HG03457 (cell line): ENCODE results near the gene ARHGAP10.

ENCODE experiments used
- ATAC-seq: cut with Tn5 transposase; IDR thresholded peaks from one replicate; pipeline ENCODE4 v1.9.1; 2021; ENCODE audit warnings: moderate number of reproducible peaks; ENCODE audit not compliant: unreplicated experiment

The ARHGAP10 gene

DNA sequence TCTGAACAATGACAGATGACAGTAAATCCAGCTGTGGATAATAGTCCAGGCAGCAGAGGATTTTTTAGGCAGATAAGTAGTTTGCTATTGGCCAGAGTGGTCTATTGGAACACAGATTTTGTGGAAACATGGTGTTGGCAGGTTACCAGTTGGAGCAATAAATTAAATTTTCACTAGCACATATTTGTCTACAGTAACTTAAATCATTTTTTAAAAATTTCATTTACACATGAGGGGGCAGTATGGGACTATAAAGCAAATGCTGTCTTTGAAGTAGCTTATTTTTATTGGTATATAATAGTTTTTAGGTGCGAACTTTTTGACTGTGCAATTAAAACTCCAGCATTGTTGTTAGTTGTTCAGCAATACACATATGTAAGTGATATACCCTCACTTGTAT is 289.8 kb downstream of the ARHGAP10 start:
- ATAC-seq: no peak

DNA sequence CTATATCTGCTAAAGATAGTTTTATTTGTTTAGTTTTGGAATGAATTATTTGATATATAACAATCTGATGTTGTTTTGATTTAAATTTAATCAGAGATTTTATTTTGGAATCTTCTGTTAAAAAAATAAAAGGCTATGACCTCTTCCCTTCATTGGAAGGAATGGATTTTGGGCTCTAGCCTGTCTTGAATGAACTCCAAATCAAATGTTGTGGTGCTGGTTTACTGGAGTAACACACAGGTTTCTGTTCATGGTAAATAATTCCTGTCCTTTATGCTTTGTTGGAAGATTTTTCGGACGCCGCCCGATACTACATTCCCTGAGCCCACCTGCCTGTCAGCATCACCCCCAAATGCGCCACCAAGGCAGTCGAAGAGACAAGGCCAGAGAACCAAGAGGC is 291.1 kb downstream of the ARHGAP10 start:
- ATAC-seq: no peak

DNA sequence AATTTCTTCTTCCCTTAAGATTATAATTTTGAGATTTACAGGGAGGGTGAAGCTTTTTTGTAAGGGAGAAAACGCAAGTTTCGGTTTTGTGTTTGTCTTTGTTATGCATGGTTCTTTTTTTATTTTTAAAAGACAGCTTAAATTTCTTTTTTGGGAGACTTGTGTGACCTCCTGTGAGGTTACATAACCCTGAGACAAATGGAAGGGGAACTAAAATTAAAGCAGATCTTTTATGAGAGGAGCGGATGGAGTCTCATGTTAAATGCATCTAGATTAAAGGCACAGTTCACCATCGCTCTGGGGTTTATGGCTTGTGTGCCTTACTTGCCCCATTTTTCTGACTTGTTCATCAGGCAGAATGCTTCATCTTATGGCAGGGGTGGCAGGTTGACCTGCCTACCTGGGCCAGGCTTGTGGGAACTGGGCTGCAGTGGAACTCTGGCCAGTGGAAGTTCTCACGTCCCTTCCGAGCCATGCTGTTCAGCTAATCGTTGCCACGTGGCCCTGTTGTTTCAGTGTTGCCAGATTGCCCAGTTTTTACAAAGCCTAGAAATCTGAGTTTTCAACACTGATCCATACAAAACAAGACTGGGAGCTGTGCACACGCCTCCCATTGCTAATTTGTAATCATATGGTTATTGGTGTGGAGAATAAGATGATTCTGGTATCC is 291.8 kb downstream of the ARHGAP10 start:
- no peak for ATAC-seq

DNA sequence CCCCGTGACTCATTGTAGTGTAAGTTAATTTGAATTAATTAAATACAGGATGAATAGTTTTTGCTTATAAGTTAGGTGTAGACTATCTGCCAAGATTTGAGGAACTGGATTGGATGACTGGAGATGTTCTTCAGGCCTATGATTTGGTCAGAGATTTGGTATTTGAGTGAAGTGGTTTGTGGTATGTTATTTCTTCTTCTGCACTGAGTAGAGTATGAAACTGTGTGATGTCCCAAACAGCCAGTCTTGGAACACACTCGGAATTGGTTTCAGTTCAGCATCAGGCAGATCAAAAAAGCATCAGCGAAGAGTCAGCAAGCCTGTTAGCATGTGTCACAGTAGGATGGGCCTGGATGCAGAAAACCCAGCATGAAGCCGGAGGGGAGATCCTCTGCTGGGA is 294.1 kb downstream of the ARHGAP10 start:
- no peak for ATAC-seq

DNA sequence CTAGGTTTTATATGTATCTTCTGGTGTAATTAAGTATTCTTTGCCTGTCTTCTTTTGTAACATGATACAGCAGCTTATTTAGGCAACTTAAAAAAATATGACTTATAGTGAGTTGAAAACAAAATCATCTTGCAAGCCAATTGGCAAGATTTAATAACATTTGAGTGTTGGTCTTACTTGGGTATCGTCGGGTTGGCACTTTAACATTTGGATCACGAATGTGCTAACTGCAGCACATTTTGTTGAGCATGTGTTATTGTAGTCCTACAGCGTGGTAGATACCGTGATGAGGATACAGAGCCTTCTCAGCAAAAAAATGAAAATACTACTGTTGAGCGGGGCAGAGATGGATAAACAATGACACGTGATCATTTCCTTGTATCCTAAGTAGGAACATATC is 295.3 kb downstream of the ARHGAP10 start:
- ATAC-seq: no peak

DNA sequence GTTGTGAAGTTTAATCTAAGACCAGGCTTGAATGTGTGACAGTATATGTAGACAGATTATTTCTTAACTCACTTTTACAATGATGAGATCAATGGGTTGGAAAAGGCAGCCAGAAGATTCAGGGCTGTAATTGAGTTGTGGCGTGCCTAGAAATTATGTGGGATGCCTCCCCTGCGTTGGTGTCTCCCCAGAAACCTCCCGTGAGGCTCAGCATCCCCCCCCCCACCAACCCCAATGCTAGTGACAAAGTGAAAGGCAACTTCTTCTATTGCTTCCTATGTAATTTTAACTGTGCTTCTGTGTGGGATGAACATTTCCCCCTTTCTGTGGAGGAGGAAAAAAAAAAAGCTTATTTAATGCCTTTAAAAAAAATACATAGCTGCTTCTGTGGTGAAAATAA is 297.9 kb downstream of the ARHGAP10 start:
- ATAC-seq: no peak

DNA sequence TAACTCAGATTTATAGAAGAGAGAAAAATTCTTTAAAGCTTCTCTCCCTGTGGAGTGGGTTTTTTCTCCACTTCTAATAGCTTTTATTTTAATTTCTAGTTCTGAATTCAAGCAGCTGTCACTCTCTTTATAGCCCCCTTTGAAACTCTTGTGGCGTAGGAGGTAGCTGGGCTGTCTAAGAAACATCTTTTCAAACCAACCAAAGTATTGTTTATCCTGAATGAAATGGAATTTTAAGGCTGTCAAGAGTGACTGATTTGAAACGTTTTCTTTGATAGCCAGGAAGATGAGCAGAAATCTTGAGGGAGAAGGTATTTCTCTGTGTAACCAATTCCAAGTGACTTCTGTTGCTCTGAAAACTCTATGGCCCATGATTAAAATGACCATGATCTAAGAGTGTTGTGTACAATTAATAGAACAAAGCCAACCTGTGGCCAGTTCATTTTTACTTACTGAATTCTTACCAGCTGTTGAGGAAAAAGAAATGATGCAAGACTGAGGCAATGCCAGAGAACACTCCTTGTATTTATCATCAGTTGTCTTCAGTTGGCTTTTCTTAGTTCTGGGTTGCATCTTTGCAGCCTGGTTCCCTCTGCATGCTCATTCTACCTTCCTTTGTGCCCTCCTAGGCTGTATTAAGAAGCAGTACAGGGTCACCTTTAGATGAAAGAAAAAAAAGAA is 298.4 kb downstream of the ARHGAP10 start:
- no peak for ATAC-seq

DNA sequence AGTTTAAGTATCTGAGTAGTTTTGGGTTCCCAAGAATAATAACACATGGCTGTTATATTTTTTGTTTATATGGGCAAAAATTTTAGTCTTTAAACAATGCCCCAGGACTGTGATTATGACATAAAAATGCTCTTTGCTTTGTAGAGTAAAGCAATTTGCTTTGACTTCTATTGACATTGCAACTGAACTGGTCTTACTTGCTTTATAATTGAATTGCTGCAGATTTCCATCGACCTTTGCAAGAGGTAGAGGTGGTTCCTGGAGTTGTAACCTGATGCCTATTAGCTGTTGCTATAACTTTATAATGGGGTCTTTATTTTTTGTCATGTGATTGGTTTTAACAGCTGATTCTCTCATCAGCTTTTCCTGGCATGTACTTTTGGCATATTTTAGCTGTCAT is 302.9 kb downstream of the ARHGAP10 start:
- no peak for ATAC-seq

DNA sequence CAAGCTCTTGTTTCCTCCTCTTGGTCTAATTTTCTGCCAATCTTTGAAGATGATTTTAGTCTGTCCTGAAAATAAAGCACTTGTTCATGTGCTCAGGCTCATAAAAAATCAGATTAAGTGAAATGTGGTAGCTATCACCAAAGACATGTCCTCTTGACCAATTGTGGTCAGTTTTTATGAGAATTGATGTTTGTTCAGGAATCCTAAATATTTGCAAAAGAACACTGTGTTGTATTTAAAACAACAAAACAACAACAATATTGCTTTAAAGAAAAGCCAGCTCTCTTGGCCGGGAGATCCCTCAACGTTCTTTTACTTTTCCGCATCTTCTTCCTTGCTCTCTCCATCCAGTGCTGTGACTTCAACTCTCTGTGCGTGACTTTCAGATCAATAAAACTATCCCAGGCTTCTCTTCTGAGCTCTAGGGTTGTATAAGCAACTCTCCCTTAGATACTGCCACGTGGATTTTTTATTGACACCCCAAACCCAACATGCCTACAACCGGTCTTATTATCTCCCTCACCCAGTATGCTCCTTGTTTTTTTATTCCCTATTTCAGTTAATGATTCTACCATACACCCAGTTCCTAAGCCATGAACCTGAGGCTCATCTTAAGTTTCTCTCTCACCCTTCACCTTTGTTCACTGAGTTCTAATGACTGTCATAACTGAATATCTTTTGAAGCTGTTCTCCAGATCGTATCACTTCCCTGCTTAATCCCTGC is 309.9 kb downstream of the ARHGAP10 start:
- ATAC-seq: no peak

DNA sequence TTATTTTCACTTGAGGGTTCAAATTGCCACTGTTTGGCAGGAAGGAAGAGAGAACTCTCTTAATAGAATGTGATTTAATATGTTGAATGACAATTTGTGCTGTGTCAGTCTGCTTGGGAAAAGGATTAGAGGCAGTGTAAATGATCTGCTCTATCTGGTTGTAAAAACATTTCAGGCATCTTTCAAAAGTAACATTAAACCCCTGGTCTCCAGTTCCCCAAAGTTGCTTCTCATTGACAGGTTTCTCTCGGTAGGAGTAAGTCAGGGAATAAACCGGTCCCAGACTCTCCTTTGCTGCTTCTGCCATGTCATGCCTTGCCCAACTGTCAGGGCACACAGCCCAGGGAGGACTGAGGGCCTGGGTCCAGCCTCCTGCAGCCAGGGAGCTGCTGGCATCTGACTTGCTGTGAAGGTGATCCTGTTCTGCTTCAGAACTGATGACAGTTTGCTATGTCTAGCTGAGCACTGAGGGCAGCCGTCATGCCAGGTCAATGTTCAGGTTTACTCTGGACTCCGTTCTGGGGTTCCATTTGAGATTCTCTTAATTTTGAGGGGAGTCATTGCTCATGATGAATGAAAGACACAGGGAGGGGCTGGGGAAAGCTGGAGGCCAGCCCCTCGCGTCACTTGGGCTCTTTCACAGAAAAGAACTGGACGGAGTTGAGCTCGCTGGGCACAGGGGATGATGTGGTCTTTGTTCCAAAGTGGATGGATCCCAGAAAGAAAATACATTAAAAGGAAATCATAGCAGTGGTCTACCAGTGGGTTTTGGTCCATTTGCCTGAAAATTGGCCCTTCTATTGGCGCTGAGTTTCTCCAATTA is 312.4 kb downstream of the ARHGAP10 start:
- ATAC-seq: no peak

DNA sequence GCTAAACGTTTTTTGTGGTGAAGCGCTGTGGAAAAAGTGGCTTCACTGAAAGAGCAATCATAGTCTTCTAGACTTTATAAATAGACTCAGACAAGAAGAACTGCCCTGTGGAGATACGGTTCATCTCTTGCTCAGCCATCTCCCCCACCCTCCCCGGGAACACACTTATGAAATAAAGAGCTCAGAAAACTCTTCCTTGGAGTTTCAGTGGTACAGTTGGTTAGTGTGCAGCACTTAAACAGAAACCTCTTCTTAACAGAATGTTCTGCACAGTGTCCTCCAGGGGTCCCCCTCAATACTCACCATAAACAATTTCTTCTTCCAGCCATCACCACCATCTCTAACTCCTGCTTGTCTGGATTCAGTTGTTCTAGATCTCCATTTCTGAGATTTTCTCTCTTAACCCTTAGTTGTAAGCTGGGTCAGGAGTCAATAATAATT is 313.0 kb downstream of the ARHGAP10 start:
- peak; percentile 99 for ATAC-seq

DNA sequence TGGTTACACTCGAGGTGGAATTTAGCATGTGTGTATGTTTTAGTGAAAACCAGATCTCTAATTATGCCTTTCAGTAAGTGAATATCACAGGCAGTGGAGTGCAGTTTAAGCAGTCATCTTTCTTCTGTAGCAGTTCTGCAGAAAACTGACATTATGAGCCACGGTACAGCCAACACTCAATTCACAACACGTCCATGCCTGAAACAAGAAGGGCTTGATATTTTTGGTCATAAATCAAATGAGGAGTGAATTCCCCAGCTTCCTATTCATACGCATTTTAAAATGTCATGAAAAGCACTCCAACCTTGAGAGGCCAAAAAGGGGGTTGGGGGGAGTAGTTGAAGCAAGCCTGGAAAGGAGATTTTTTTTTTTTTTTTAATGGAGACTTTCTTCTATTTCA is 316.7 kb downstream of the ARHGAP10 start:
- ATAC-seq: no peak

DNA sequence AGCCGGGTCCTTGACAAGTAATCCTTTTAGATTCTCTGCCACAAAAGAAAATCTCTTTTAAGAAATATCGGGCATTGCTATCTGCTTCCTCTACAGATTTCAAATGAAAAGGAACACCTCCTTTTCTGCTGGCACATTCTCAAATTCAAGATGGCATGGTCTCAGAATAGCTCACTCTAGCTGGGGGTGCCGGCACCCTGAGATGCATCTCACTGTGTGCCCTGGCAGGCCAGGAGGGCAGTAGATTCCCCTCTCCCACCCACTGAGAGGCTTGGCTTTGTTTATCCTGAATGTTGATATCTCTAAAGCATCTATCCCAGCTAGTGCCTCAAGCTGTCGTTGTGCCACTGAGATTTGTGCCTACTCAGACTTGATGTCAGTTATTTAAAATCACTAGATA is 319.5 kb downstream of the ARHGAP10 start:
- ATAC-seq: no peak

DNA sequence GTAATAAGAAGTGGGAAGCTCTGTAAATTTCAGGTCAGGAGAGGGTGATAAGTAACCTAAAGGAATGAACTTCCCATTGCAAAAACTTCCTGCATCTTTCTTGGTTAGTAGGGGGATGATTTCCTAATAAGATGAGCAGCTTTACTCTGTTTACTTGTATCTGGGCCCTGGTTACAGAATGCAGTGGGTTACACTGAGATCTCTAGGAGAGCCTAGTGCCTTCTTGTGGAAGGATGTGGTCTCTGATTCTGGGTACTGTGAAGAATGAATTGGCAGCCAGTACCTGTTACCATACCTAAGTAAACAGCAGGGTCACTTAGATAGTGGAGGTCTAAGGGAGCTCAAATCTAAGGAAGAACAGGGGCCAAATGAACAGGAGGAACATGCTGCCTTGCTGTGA is 320.6 kb downstream of the ARHGAP10 start:
- no peak for ATAC-seq

DNA sequence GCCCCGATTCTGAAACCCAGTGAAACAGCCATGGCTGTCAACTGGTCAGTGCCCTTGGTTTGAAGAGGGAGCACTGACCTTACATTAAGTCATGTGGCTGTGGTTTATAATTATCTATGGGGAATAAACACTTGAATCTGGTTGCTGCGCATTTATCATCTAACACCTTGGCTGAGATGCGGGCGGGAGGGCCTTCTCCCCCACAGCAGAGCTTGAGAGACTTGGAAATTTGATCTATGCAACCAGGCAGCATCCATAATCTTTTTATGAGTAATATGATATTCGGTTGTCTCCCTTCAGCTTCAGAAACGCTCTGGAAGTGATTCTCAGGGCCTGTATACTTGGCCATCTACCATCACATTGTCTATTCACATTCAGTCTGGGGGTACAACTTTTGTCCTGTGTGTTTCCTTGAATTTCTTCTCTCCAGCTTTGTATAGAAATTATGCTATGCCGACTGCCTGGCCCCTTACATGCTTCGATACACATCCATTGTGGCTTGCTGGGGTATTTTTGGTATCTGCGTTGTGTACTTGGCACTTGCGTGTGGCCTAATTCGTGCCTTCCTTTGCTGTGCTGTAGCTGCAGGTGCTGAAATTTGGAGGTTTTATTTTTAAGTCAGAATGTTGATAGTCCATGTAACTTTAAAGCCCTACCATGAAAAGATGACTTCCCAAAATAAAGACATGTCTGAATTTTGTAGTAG is 321.6 kb downstream of the ARHGAP10 start:
- ATAC-seq: no peak

DNA sequence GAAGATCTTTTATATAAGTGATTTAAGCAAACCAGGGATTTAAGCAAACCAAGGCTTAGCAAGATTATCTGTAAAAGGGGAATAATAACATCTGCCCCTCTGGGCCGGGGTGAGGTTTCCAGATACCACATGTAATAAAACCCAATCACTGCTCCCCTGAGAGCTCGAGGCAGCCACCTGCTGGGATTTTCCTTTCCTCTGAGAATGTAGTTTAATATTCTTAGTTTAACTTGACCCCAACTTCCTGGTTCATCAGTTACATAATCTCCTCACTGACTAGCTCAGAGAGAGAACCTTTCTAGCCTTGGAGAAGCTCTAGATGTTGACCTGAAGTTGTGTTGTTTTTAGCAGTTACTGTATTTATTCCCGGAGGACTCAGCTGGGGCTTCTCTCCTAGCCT is 322.4 kb downstream of the ARHGAP10 start:
- no peak for ATAC-seq

DNA sequence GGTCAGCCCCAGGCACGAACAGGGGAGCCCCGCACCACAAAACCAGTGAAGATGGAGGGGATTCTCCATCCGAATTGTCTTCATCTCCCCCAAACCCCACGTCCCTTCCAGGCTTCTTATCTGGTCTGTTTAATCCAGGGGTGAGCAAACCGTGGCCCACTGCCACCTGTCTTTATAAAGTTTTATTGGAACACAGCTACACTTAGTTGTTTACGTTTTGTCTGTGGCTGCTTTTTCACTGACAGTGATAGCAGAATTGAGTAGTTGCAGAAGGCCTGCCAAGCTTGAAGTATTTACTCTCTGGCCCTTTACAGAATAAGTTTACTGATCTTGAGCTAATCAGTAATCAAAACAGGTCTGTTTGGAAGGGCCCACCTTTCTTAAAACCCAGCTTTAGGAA is 324.0 kb downstream of the ARHGAP10 start:
- no peak for ATAC-seq

DNA sequence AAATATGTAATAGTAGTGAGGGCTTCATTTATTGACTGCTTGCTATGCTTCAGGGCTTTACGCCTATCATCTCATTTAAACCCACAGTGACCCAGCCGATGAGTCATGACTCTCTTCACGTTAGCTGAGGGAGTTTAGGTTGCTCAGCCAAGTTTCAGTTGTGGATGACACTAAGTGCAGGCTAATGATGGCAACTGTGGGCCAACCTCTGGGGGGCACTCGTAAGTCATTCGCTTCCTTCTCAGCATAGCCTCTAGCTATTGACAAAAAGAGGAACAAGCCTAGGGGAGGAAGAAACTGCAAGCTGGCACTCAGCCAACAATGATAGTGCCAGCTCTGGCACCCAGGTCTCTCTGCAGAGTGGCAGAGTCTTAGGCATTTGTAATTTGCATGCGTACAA is 325.0 kb downstream of the ARHGAP10 start:
- ATAC-seq: peak; percentile 86

DNA sequence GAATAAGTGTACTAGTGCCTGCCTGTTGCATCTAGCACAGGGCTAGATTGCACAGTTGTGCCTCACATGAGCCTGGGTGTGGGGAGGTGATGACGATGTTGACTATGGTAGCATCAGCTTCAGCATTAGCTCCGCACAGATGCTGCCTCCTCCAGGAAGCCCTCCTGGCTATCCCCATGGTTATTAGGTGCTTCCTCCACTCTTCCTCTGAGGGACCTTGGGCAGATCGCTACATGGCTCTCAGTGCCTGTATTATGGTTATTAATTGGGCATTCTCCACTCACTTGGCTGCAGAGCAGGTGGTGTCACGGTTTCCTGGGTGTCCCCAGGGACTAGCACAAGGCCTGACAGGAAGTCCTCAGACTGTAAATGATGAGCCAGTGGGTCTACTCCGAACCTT is 325.6 kb downstream of the ARHGAP10 start:
- ATAC-seq: peak; percentile 31

DNA sequence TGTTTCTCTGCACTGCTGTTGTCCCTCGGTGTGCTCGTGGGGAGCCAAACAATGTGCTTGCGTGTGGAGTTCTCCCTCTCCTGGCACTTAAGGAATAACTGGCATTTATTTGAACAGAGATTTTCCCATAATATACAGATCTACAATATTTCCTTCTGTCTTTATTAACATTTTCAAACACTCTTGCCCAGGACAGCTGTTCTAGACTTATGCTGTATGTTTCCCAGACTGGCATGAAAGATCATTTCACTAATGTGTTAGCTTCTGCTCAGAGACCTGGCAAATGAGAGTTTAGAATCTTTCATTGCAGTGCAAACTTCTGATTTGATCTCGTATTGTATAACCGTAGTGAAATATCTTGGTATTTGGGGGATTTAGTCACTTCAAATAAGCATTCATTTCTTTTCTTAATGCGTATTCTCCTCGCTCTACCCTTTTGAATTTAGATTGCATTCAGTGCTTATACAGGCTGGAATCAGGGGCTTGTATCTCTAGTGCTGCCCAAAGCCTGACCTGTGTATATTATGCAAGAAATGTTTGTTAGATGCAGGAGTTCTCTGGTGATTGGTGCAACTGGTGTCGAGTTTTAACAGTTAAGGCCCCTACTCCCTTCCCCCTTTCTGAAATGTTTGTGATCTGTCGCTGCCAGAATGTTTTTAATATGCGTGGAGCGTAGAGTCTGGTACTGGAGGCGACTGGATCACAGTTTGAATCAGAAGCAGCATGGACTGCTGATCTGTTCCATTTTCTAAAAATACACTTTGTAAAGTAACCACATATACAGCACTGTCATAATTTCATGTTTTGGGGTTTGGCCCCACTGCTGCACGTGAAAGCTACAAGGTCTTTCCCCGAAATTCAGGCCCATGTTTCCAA is 326.3 kb downstream of the ARHGAP10 start:
- no peak for ATAC-seq
